K562 (cell line): ENCODE measurements around the gene ABCC1. TPM values are rescaled to one million over a fixed set of nuclear protein-coding genes. Genes with fewer than 3 reads are reported as not detected.

Experiments used
- BCOR ChIP-seq: fragments of 450-650 bp; IDR thresholded peaks from 2 replicates; pipeline ENCODE4 v1.6.1; 2016
- BHLHE40 ChIP-seq: IDR thresholded peaks from 2 replicates; pipeline ENCODE4 v1.6.1; 2011; ENCODE audit warnings: low read length, improper control_type of control experiment
- CREB3 ChIP-seq: fragments of 450-650 bp; conservative IDR thresholded peaks from 2 replicates; pipeline ENCODE4 v1.6.1; 2016; ENCODE audit warnings: missing genetic modification characterization, low read depth, mild to moderate bottlenecking, missing compliant biosample characterization, moderate library complexity
- DPF2 ChIP-seq: fragments of 450-650 bp; IDR thresholded peaks from 2 replicates; pipeline ENCODE4 v1.6.1; 2016
- FOXM1 ChIP-seq, 2 experiments: fragments of 450-650 bp in 1 of 2; sonication (generic) in 1 of 2; formaldehyde crosslinking in 1 of 2; IDR thresholded peaks; 2 replicates each; pipeline versions ENCODE4 v1.6.1 to v1.9.0; 2017 to 2022; ENCODE audit warnings: low read depth in 2 of 2, mild to moderate bottlenecking in 2 of 2, missing genetic modification reagents in 1 of 2, moderate library complexity in 1 of 2
- JUND ChIP-seq, 2 experiments: IDR thresholded peaks; 2 replicates in 1 of 2; 3 replicates in 1 of 2; pipeline ENCODE4 v1.6.1; 2011; ENCODE audit warnings: borderline replicate concordance in 2 of 2, low read depth in 2 of 2, low read length in 2 of 2, improper control_type of control experiment in 1 of 2, missing biosample characterization in 1 of 2, missing genetic modification characterization in 1 of 2, missing genetic modification reagents in 1 of 2
- MECOM ChIP-seq: fragments of 250-450 bp; sonication (Bioruptor Pico); IDR thresholded peaks from 2 replicates; pipeline ENCODE4 v1.8.0; 2022; ENCODE audit warnings: inconsistent platforms
- MIER1 ChIP-seq: fragments of 450-650 bp; IDR thresholded peaks from 2 replicates; pipeline ENCODE4 v1.6.1; 2016; ENCODE audit warnings: antibody characterized with exemption, mild to moderate bottlenecking, low read depth
- NFATC3 ChIP-seq: fragments of 450-650 bp; IDR thresholded peaks from 2 replicates; pipeline ENCODE4 v1.6.1; 2017; ENCODE audit warnings: mild to moderate bottlenecking
- RBFOX2 ChIP-seq: fragments of 200-400 bp; formaldehyde crosslinking; IDR thresholded peaks from 2 replicates; pipeline ENCODE4 v1.6.1; 2017; ENCODE audit warnings: low read depth, mild to moderate bottlenecking, low read length, moderate library complexity
- SLC30A9 ChIP-seq: fragments of 250-450 bp; sonication (Bioruptor Pico); IDR thresholded peaks from 2 replicates; pipeline ENCODE4 v1.8.0; 2022; ENCODE audit warnings: mild to moderate bottlenecking, moderate library complexity
- SP2 ChIP-seq: IDR thresholded peaks from 2 replicates; pipeline ENCODE4 v1.6.1; 2011; ENCODE audit warnings: mild to moderate bottlenecking, low read depth, low read length, moderate library complexity; ENCODE audit not compliant: poor library complexity, severe bottlenecking; ENCODE audit errors: extremely low read depth
- TARDBP ChIP-seq: fragments of 450-650 bp; IDR thresholded peaks from 2 replicates; pipeline ENCODE4 v1.6.1; 2016
- THRAP3 ChIP-seq: fragments of 450-650 bp; IDR thresholded peaks from 2 replicates; pipeline ENCODE4 v1.6.1; 2016; ENCODE audit warnings: mild to moderate bottlenecking, inconsistent platforms, borderline replicate concordance
- ZKSCAN8 ChIP-seq: fragments of 200-800 bp; sonication (Bioruptor generic); IDR thresholded peaks from 2 replicates; pipeline ENCODE4 v1.6.1; 2016; ENCODE audit warnings: missing genetic modification characterization, missing compliant biosample characterization
- ZNF133 ChIP-seq: fragments of 250-450 bp; sonication (Bioruptor Pico); IDR thresholded peaks from 2 replicates; pipeline ENCODE4 v1.4.0; 2020; ENCODE audit warnings: mild to moderate bottlenecking
- ZNF277 ChIP-seq: fragments of 250-450 bp; sonication (Bioruptor Pico); IDR thresholded peaks from 2 replicates; pipeline ENCODE4 v1.8.0; 2022; ENCODE audit warnings: inconsistent platforms, mild to moderate bottlenecking, moderate library complexity, borderline replicate concordance
- ZNF76 ChIP-seq: fragments of 250-450 bp; sonication (Bioruptor Pico); IDR thresholded peaks from 2 replicates; pipeline ENCODE4 v1.4.0; 2020; ENCODE audit warnings: mild to moderate bottlenecking, moderate library complexity, borderline replicate concordance
- ZNF778 ChIP-seq: fragments of 450-650 bp; formaldehyde crosslinking; IDR thresholded peaks from 2 replicates; pipeline ENCODE4 v1.4.0; 2020; ENCODE audit warnings: mild to moderate bottlenecking, moderate library complexity
- polyA plus RNA-seq, 8 experiments: library from polyadenylated mRNA; depleted of rRNA in 4 of 8; stranded (reverse) in 5 of 8; unstranded in 3 of 8; fragments of >200 nt; fragmentation: Nextera tagmentation in 2 of 8; fragmentation: Illumina TruSeq in 1 of 8; extraction: Ambion mirVana in 2 of 8; extraction: Trizol in 1 of 8; gene quantifications; 2 replicates each; pipeline versions ENCODE4 v1.2.1 to v1.2.3, GENCODE V29; 2011 to 2014; ENCODE audit warnings: inconsistent platforms in 1 of 8, missing spikeins in 1 of 8
- total RNA-seq, 7 experiments: library from RNA; depleted of rRNA in 6 of 7; stranded (reverse); fragments of >200 nt in 6 of 7; fragmentation: Illumina TruSeq in 2 of 7; extraction: Trizol in 2 of 7; gene quantifications; 2 replicates each; pipeline versions ENCODE4 v1.2.1 to v1.2.3, GENCODE V29; 2011 to 2021; ENCODE audit warnings: low replicate concordance in 1 of 7

Gene ABCC1
- total and polyA plus RNA-seq, 9 of the 15 experiments (the other 6 are each of a cell fraction or from before 2014, with no cell fraction given), result 3.9 to 41.6 (median 10.0) TPM

GRCh38 chr16:16022683-16023064 lies 73.3 kb downstream of the ABCC1 start (continued):
- peak; percentile 94 for TF ChIP-seq FOXM1 (IDR thresholded peaks at IDR 0.05; ENCODE audit: low read depth)
- no peak for TF ChIP-seq FOXM1 (CRISPR knock-in tag; IDR thresholded peaks at IDR 0.05; ENCODE audit: low read depth)
- TF ChIP-seq CREB3 (tag), result peak; percentile 77; the same call in 1 of the 2 replicates
- TF ChIP-seq ZNF133 (CRISPR knock-in tag), result no peak
- TF ChIP-seq DPF2, result peak; percentile 91
- TF ChIP-seq NFATC3, result 0 out of 2 replicates have a peak, but pooled peaks have one; percentile 4
- TF ChIP-seq SLC30A9 (CRISPR knock-in tag), result no peak
- TF ChIP-seq JUND (IDR thresholded peaks at IDR 0.05; ENCODE audit: borderline replicate concordance, low read depth, low read length), result peak; percentile 67
- peak; percentile 66; the same call in 2 of the 3 replicates for TF ChIP-seq JUND (tag; IDR thresholded peaks at IDR 0.05; ENCODE audit: borderline replicate concordance, low read depth, low read length)
- TF ChIP-seq ZKSCAN8 (CRISPR knock-in tag), result 0 out of 2 replicates have a peak, but pooled peaks have one; percentile 29
- TF ChIP-seq TARDBP, result no peak
- no peak for TF ChIP-seq ZNF277 (CRISPR knock-in tag)
- TF ChIP-seq MIER1, result no peak
- peak; percentile 48; the same call in 1 of the 2 replicates for TF ChIP-seq BCOR
- no peak for TF ChIP-seq THRAP3
- no peak for TF ChIP-seq ZNF76 (CRISPR knock-in tag)
- TF ChIP-seq RBFOX2, result no peak
- TF ChIP-seq BHLHE40, result 0 out of 2 replicates have a peak, but pooled peaks have one; percentile 20
- peak; percentile 67; the same call in 1 of the 2 replicates for TF ChIP-seq MECOM (CRISPR knock-in tag)
- TF ChIP-seq SP2, result no peak
- no peak for TF ChIP-seq ZNF778 (CRISPR knock-in tag)
